Fibroblast of lung (primary cell): ENCODE data around the gene ELFN2.
A peak's percentile ranks its signal among the peaks of the same experiment; 100 is the strongest.

Source experiments
- CTCF ChIP-seq, 2 donors: IDR thresholded peaks in 1 of 2; conservative IDR thresholded peaks in 1 of 2; 1 replicate in 1 of 2; 2 replicates in 1 of 2; pipeline ENCODE4 v1.5.1; 2011 to 2012; ENCODE audit warnings: low read length in 2 of 2, control low read depth in 1 of 2, inconsistent platforms in 1 of 2, low read depth in 1 of 2, mild to moderate bottlenecking in 1 of 2
- EZH2 ChIP-seq: IDR thresholded peaks from 2 replicates; pipeline ENCODE4 v1.5.1; 2012; ENCODE audit warnings: low read length, control low read depth, mild to moderate bottlenecking; ENCODE audit errors: missing control alignments

GRCh38 chr22:37386441-37386840, 40.8 kb downstream of the ELFN2 start:
- TF ChIP-seq CTCF (conservative IDR thresholded peaks at IDR 0.05 in 1 of 2, IDR thresholded peaks at IDR 0.05 in 1 of 2; ENCODE audit: low read depth in 1 of 2, low read length in 2 of 2) (no peak), EZH2 (peak; percentile 27)
